PFSK-1 (cell line): ENCODE results near the gene TESMIN.

ENCODE experiments used
- FOXP2 ChIP-seq: optimal IDR thresholded peaks from 2 replicates; pipeline ENCODE3; 2011; ENCODE audit warnings: borderline replicate concordance, control low read depth, inconsistent platforms; ENCODE audit not compliant: insufficient read depth; ENCODE audit errors: extremely low read length, extremely low read depth
- POLR2AphosphoS5 ChIP-seq: IDR thresholded peaks from 2 replicates; pipeline ENCODE4 v1.6.1; 2012; ENCODE audit warnings: low read depth, mild to moderate bottlenecking, control low read depth, low read length, moderate library complexity
- SIN3A ChIP-seq: IDR thresholded peaks from 2 replicates; pipeline ENCODE4 v1.6.1; 2012; ENCODE audit warnings: mild to moderate bottlenecking, low read length, moderate library complexity, borderline replicate concordance; ENCODE audit not compliant: insufficient read depth
- TAF1 ChIP-seq: IDR thresholded peaks from 2 replicates; pipeline ENCODE4 v1.6.1; 2012; ENCODE audit warnings: low read length, control low read depth, borderline replicate concordance; ENCODE audit not compliant: insufficient read depth
- TF ChIP-seq, protein P1 (sequence below), 2 experiments: IDR thresholded peaks; 2 replicates each; pipeline versions ENCODE4 v1.6.1 to v1.8.0; 2011 to 2012; ENCODE audit warnings: low read depth in 2 of 2, low read length in 2 of 2, control low read depth in 1 of 2, inconsistent platforms in 1 of 2, mild to moderate bottlenecking in 1 of 2, moderate library complexity in 1 of 2; ENCODE audit not compliant: insufficient read depth in 1 of 2

The TESMIN gene

DNA sequence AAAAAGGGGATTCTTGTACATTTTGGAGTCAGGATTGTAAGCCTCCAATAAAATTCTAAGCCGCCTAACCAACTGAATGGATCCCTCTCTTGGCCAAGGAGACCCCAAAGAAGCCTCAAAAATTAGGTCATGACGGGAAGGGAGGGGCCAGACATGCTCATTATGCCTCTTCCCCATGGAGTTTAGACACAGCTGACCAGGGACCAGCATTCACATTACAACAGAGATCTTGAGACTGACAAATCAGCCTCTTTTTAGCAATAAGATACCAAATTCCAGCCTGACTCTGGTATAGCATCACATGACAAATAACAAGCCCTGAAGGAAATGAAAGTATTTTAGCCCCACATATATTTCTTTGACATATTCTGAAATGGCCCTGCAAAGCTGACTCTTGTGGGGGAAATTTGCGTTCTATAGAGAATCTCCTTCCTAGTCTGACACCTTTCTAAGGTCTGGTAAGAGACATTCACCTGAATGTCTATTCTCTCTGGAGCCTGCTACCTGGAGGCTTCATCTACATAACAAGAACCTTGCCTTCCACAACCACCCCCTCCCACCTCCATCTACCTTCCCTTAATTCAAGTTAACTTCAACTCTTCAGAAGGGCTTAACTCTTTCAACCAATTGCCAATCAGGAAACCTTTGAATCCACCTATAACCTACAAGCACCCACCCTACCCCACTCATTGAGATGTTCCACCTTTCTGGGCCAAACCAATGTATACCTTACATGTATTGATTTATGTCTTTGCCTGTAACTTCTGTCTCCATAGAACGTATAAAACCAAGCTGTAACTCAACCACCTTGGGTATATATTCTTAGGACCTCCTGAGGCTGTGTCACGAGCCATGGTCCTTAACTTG lies 56.7 kb downstream of the TESMIN start:
- TF ChIP-seq POLR2AphosphoS5 = no peak
- TF ChIP-seq, protein P1, sequence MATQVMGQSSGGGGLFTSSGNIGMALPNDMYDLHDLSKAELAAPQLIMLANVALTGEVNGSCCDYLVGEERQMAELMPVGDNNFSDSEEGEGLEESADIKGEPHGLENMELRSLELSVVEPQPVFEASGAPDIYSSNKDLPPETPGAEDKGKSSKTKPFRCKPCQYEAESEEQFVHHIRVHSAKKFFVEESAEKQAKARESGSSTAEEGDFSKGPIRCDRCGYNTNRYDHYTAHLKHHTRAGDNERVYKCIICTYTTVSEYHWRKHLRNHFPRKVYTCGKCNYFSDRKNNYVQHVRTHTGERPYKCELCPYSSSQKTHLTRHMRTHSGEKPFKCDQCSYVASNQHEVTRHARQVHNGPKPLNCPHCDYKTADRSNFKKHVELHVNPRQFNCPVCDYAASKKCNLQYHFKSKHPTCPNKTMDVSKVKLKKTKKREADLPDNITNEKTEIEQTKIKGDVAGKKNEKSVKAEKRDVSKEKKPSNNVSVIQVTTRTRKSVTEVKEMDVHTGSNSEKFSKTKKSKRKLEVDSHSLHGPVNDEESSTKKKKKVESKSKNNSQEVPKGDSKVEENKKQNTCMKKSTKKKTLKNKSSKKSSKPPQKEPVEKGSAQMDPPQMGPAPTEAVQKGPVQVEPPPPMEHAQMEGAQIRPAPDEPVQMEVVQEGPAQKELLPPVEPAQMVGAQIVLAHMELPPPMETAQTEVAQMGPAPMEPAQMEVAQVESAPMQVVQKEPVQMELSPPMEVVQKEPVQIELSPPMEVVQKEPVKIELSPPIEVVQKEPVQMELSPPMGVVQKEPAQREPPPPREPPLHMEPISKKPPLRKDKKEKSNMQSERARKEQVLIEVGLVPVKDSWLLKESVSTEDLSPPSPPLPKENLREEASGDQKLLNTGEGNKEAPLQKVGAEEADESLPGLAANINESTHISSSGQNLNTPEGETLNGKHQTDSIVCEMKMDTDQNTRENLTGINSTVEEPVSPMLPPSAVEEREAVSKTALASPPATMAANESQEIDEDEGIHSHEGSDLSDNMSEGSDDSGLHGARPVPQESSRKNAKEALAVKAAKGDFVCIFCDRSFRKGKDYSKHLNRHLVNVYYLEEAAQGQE (IDR thresholded peaks at IDR 0.05; ENCODE audit: insufficient read depth in 1 of 2, low read depth in 2 of 2, low read length in 2 of 2) = no peak
- no peak for TF ChIP-seq SIN3A
- TF ChIP-seq TAF1 = no peak
- TF ChIP-seq FOXP2 = no peak

DNA sequence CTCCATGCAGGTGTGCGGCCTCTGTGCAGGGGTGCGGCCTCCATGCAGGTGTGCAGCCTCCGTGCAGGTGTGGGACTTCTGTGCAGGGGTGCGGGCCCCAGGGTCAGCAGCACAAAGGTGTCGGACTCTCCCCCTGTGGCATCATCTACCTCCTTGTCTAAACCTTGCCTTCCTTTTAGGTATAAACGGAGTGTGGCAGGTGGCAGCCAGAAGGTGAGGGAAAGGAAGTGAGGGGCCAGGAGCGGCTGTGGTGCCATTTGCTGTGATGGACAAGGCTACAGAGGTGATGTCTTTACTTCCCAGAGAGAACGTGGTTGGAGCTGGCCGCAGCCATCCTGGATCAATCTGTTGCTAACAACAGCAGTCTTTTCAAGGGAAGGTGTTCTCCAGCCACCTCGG lies 57.8 kb downstream of the TESMIN start:
- TF ChIP-seq SIN3A (no peak), TAF1 (no peak), POLR2AphosphoS5 (no peak), FOXP2 (no peak)
- TF ChIP-seq, protein P1 (IDR thresholded peaks at IDR 0.05; ENCODE audit: insufficient read depth in 1 of 2, low read depth in 2 of 2, low read length in 2 of 2) = no peak

DNA sequence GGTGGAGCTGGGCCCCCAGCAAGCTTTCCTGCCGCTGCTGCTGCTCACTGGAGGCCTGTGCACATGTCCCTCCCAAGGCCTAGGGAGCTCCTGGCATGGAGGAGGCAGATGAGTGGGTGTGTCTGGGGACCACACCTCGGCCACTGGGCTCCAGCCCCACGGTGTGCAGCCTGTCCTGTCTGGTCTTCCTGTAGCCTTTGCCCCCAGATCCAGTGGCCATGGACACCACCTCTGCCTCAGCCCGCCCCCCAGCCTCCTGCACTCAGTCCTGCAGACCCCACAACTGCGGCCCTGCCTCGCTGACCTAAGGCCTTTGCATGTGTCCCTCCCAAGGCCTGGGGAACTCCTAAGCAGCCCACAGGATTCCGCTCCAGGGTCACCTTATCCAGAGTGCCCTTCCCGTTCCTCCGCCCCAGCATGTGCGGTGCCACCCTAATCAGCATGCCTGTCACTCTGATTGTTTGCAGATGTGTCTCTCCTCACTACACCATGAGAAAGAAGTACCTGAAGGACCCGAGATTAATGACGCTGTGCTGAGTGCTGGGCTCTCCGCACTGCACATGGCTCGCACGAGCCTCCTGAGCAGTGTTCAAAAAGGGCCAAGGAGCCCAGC lies 58.3 kb downstream of the TESMIN start:
- no peak for TF ChIP-seq TAF1

DNA sequence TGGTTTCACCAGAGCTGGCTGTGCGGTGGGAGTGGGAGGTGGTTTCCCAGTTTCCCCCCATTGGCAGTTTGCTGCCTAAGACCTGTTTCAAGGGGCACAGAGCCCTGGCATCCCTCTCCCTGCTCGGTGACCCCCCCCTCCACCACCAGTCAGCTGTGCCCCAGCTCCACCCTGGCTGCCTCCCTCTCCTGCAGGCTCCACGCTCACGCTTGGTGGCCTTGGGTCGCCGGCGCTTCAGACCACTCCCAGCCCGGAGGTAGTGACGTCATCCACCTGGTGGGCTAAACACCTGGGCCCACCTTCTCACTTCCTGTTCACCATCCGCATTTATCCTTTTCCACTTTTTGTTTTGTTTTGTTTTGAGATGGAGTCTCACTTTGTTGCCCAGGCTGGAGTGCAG lies 59.2 kb downstream of the TESMIN start:
- TF ChIP-seq POLR2AphosphoS5 = no peak
- TF ChIP-seq, protein P1 (IDR thresholded peaks at IDR 0.05; ENCODE audit: insufficient read depth in 1 of 2, low read depth in 2 of 2, low read length in 2 of 2) = no peak
- TF ChIP-seq TAF1 = no peak
- no peak for TF ChIP-seq FOXP2
- no peak for TF ChIP-seq SIN3A

DNA sequence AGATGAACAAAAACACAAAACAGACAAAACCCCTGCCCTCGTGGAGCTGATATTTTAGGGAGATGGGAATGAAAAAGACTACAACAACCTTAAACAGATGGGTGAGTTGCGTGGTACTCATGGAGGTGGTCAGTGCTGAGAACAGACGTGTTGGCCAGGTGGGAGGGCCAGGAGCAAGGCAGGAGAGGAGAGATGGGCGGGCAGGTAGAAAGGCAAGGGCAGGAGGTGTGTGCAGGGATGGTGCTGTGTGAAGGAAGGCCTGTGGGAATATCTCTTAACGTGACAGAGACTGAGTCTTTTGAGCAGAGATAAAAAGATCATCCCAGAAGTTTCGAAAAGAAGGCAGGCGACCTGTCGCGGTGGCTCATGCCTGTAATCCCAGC lies 59.9 kb downstream of the TESMIN start:
- no peak for TF ChIP-seq SIN3A
- TF ChIP-seq POLR2AphosphoS5 = no peak
- TF ChIP-seq FOXP2 = no peak

DNA sequence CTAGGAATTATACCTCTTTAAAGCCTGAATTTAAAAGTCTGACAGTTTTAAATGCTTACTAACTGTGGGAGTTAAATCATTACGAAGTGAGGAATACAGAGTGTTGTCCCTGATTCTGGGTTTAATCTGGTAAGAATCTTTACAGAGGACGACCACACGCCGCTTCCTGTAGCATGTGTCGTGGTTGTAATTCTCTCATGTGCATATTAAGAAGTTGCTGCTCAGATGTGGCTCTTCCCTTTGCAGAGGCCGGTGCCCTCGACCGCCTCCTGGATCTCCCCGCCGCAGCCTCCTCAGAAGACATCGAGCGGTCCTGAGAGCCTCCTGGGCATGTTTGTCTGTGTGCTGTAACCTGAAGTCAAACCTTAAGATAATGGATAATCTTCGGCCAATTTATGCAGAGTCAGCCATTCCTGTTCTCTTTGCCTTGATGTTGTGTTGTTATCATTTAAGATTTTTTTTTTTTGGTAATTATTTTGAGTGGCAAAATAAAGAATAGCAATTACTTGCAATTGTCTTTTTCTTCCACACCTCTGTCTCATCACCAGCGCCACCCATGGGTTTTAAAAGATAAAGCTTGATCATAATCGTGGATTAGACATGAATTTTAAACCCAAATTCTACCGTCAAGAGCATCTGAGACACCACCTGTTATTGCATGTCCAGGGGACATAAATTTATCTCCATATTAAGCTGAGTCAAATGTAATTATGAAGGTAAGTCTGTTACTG lies 60.5 kb downstream of the TESMIN start:
- TF ChIP-seq SIN3A = no peak
- no peak for TF ChIP-seq FOXP2
- no peak for TF ChIP-seq POLR2AphosphoS5
- no peak for TF ChIP-seq TAF1
- TF ChIP-seq, protein P1 (IDR thresholded peaks at IDR 0.05; ENCODE audit: insufficient read depth in 1 of 2, low read depth in 2 of 2, low read length in 2 of 2) = no peak
